ENCODE results near the gene TUBB6.

The TUBB6 gene

DNA sequence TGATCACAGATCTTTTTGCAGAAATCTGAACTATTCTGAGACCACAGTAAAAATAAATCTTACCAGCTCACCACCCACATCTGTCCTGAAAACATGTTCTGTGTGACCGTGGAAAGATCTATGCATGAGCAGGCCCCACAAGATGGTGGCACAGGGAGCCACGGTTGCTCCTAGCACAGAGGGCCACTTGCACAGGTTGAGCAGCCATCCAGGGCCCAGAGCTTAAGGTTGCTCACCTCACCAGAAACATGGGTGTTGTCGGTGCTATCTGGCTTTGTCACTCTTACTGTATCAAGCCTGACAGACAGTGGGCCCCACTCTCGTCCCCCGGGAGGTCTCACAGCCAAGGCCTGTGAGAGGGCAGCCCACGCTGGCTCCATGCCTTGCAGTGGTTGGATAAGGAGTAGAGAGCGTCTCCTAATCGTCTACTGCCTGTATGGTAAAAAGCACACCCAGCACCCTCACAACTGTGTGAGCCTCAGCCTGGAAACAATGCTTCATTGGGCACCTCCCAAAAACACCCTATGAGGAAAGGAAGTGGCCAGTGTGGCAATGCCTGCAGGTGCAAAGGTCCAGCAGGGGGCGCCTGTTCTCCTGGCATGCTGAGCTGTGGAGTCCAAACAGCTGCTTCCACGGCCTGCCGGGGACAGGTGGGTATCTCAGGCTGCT is 19.6 kb downstream of the TUBB6 start:
- TF ChIP-seq, protein P1, sequence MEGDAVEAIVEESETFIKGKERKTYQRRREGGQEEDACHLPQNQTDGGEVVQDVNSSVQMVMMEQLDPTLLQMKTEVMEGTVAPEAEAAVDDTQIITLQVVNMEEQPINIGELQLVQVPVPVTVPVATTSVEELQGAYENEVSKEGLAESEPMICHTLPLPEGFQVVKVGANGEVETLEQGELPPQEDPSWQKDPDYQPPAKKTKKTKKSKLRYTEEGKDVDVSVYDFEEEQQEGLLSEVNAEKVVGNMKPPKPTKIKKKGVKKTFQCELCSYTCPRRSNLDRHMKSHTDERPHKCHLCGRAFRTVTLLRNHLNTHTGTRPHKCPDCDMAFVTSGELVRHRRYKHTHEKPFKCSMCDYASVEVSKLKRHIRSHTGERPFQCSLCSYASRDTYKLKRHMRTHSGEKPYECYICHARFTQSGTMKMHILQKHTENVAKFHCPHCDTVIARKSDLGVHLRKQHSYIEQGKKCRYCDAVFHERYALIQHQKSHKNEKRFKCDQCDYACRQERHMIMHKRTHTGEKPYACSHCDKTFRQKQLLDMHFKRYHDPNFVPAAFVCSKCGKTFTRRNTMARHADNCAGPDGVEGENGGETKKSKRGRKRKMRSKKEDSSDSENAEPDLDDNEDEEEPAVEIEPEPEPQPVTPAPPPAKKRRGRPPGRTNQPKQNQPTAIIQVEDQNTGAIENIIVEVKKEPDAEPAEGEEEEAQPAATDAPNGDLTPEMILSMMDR (IDR thresholded peaks at IDR 0.05; ENCODE audit: extremely low read depth, missing control alignments) = peak; percentile 94
- peak; percentile 85 for DNase-seq (ENCODE audit: low spot score)

GRCh38 chr18:12328179-12328823 is 20.3 kb downstream of the TUBB6 start:
- TF ChIP-seq, protein P1 (IDR thresholded peaks at IDR 0.05; ENCODE audit: extremely low read depth, missing control alignments) = no peak
- DNase-seq (ENCODE audit: low spot score) = no peak

DNA sequence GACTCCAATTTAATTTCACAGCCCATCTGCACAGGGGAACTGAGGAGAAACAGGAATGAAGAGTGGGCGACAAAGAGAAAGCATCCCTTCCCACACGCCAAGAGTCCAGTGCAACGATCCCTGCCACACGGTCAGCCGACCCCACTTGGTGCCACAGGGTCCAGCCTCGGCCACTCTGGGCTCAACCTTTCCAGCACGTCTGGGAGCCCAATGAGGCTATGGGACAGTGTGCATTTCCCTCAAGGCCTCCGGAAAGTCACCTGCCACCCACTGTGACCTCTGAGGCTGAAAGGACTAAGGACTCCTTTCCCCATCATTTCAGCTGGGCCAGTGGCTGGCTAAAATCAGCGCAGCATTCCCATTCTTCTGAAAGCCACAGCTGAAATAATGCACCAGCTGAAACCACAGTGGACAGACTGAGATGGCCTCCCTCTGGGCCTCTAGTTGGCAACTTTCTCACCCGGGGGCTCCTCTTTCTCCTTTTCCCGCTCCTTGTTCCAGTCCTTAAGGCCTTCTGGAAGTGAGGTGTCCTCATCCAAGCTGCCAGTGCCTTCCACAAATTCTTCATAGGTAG is 21.2 kb downstream of the TUBB6 start:
- no peak for DNase-seq (ENCODE audit: low spot score)
- TF ChIP-seq, protein P1 (IDR thresholded peaks at IDR 0.05; ENCODE audit: extremely low read depth, missing control alignments) = no peak

DNA sequence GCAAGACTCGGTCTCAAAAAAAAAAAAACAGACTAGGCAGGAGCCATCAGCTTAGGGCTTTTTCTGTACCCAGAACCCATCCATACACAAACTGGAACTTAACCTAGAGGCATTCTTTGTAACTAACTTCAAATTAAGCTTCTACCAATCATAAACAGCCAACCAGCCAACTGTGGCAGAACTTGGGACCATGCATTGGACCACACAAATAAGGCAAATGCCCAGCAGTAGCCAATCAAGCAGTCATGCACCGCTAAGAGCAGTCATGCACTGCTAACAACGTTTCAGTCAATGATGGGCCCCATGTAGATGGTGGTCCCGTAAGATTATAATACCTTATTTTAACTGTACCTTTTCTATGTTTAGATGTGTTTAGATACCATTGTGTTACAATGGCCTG is 22.7 kb downstream of the TUBB6 start:
- DNase-seq (ENCODE audit: low spot score) = no peak
- TF ChIP-seq, protein P1 (IDR thresholded peaks at IDR 0.05; ENCODE audit: extremely low read depth, missing control alignments) = no peak

DNA sequence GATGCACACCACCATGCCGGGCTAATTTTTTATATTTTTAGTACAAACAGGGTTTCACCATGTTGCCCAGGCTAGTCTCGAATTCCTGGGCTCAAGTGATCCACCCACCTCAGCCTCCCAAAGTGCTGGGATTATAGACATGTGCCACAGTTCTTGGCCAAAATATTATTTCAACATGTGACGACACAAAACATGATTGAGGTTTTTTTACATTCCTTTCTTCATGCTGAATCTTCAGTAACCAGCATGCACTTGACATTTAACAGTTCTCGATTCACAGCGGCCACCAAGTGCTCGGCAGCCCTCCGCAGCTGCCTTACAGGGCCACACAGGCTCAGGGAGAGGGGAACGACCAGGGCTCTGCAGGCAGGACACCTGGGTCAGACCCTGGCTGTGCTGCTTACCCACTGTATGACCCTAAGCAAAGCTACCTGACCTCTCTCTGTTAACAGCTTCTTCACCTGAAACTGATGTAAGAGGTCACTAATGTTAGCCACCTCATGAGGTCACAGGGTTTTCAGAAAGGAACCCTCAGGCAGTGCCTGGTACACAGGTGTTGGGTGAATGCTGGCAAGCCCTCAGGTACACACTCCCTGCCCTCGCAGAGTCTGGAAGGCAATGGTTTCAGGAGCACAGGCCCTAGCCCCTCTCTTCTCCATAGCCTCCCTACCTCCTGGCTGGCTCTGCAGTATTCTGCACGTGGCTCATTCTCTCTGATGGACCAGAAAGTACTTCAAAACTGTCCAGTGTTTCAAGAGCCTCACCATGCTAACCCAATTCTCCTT is 25.7 kb downstream of the TUBB6 start:
- no peak for DNase-seq (ENCODE audit: low spot score)
- TF ChIP-seq, protein P1 (IDR thresholded peaks at IDR 0.05; ENCODE audit: extremely low read depth, missing control alignments) = no peak

- TF ChIP-seq, protein P1 (IDR thresholded peaks at IDR 0.05; ENCODE audit: extremely low read depth, missing control alignments) = no peak
- DNase-seq (ENCODE audit: low spot score) = no peak
These were observed 26.3 kb downstream of the TUBB6 start for GRCh38 chr18:12334366-12334808.
